ENCODE data around the gene TUBB. TPM values are rescaled to one million over a fixed set of nuclear protein-coding genes. Genes with fewer than 3 reads are reported as not detected.

TUBB gene
- total and polyA plus RNA-seq, 2 of the 8 experiments (the other 6 are each of a cell fraction or from before 2014, with no cell fraction given), result 1,880 to 3,022 TPM

GRCh38 chr6:30703011-30703410 lies 17.1 kb upstream of the TUBB start:
- H3K9ac ChIP-seq (replicated peaks in 1 of 4; ENCODE audit: extremely low read depth in 1 of 4, low read depth in 3 of 4, low read length in 3 of 4), result no peak overlapping the region
- no peaks in the 10 kb centered on the region for H3K9me3 ChIP-seq (ENCODE audit: insufficient read depth in 2 of 2, low read depth in 1 of 2, low read length in 1 of 2)
- no peak overlapping the region for H2BK120ac ChIP-seq (replicated peaks; ENCODE audit: low read depth, low read length)
- H2BK5ac ChIP-seq (ENCODE audit: low read depth, low read length), result no peak overlapping the region
- H3K79me1 ChIP-seq (ENCODE audit: low read depth, low read length), result no peaks in the 10 kb centered on the region
- H2BK15ac ChIP-seq (ENCODE audit: low read length), result no peak overlapping the region
- H2BK20ac ChIP-seq (ENCODE audit: low read length), result no peak overlapping the region
- FAIRE-seq, result no peak
- H3K18ac ChIP-seq (ENCODE audit: extremely low read depth, low read length), result no peak overlapping the region
- H3K4me2 ChIP-seq (ENCODE audit: insufficient read depth in 1 of 2, low read depth in 2 of 2, low read length in 2 of 2), result no peak overlapping the region
- no peak for DNase-seq (ENCODE audit: low read depth in 1 of 2, low spot score in 2 of 2)
- H2AK5ac ChIP-seq (ENCODE audit: low read depth, low read length), result no peak overlapping the region
- H4K20me1 ChIP-seq (replicated peaks in 1 of 2; ENCODE audit: control insufficient read depth in 1 of 2, insufficient read depth in 2 of 2, low read length in 2 of 2), result peaks cover 3% of the 10 kb centered on the region in 2 experiments
- H4K91ac ChIP-seq (replicated peaks; ENCODE audit: insufficient read length, low read length), result no peak overlapping the region
- H3K36me3 ChIP-seq (ENCODE audit: control insufficient read depth in 2 of 4, insufficient read depth in 4 of 4, low read length in 3 of 4), result peaks cover 5 to 38% (median 20%) of the 10 kb centered on the region in 4 experiments; a peak in 6 of 8 replicates
- TF ChIP-seq BACH1 (IDR thresholded peaks at IDR 0.05; ENCODE audit: low read length), result no peak
- no peak for TF ChIP-seq ASH2L (IDR thresholded peaks at IDR 0.05; ENCODE audit: low read length)
- TF ChIP-seq CHD1 (IDR thresholded peaks at IDR 0.05; ENCODE audit: low read depth, low read length), result no peak
- TF ChIP-seq CTBP2 (IDR thresholded peaks at IDR 0.05; ENCODE audit: borderline replicate concordance, insufficient read depth, insufficient read length, low read length), result no peak
- TF ChIP-seq SAP30 (IDR thresholded peaks at IDR 0.05; ENCODE audit: insufficient read depth, insufficient replicate concordance, low read length), result no peak
- TF ChIP-seq KDM1A (IDR thresholded peaks at IDR 0.05; ENCODE audit: borderline replicate concordance, low read length), result no peak
- TF ChIP-seq JUN (IDR thresholded peaks at IDR 0.05; ENCODE audit: low read depth, low read length), result no peak
- CTCF ChIA-PET (ENCODE audit: partially characterized antibody), result interaction anchor here (1.2 to 1.6 kb wide), 5 partner anchors 8 to 131 kb away, joined by 3 to 6 read pairs (median 4); no protein-coding TSS in a partner anchor
- H3K4ac ChIP-seq (replicated peaks; ENCODE audit: insufficient read length, low read depth, low read length), result no peak overlapping the region
- no peaks in the 10 kb centered on the region; a peak in 1 of 7 replicates for H3K4me1 ChIP-seq (replicated peaks in 1 of 4; ENCODE audit: control insufficient read depth in 3 of 4, insufficient read depth in 4 of 4, low read length in 3 of 4)
- POLR2A ChIA-PET (ENCODE audit: partially characterized antibody), result interaction anchor here (0.8 to 35.9 kb wide), 6 partner anchors 3 to 102 kb away, joined by 3 to 732 read pairs (median 4); partner anchors contain the start of genes IER3, MDC1, NRM and TUBB
- H2AFZ ChIP-seq (ENCODE audit: low read length), result no peak overlapping the region
- no peak overlapping the region for H4K5ac ChIP-seq (ENCODE audit: insufficient read length, low read depth, low read length)
- no peaks in the 10 kb centered on the region for H3K79me2 ChIP-seq (ENCODE audit: control insufficient read depth in 1 of 2, insufficient read depth in 2 of 2, low read length in 2 of 2)
- H3K27me3 ChIP-seq (replicated peaks in 1 of 4; ENCODE audit: control insufficient read depth in 3 of 4, extremely low read depth in 1 of 4, insufficient read depth in 3 of 4, low read length in 3 of 4), result no peaks in the 10 kb centered on the region
- H2BK12ac ChIP-seq (ENCODE audit: low read depth, low read length), result no peak overlapping the region
- H4K8ac ChIP-seq (ENCODE audit: extremely low read depth, insufficient read depth, low read length), result no peak overlapping the region
- H3K27ac ChIP-seq (ENCODE audit: low read depth, low read length), result no peak overlapping the region
- no peaks in the 10 kb centered on the region for H3K23me2 ChIP-seq (ENCODE audit: low read depth, low read length)
- no peak overlapping the region for H3K23ac ChIP-seq (ENCODE audit: insufficient read length)
- 96% methylated on average over 10 of the region's 10 CpGs; no CpG with 5 or more reads in 1 of the 2 experiments for WGBS, 2 experiments (ENCODE audit: extremely low coverage in 1 of 2, insufficient coverage in 1 of 2, insufficient read length in 1 of 2, insufficient replicate concordance in 2 of 2, low coverage in 1 of 2, low lambda C conversion rate in 2 of 2, missing lambda C conversion rate in 1 of 2)
- H3K56ac ChIP-seq (replicated peaks; ENCODE audit: insufficient read length, low read depth, low read length), result no peak overlapping the region
- no peak overlapping the region for H3K14ac ChIP-seq (ENCODE audit: insufficient read length)
- H3K4me3 ChIP-seq (ENCODE audit: extremely low read depth in 1 of 4, insufficient read depth in 2 of 4, low read depth in 3 of 4, low read length in 4 of 4), result no peak overlapping the region
